ENCODE data around the gene ACTL10. TPM values are rescaled to one million over a fixed set of nuclear protein-coding genes. Genes with fewer than 3 reads are reported as not detected.

The ACTL10 gene
- polyA plus RNA-seq, 1 experiment, result 0.67 TPM

- ChIA-PET CTCF (interaction anchor here (0.6 to 3.3 kb wide), 35 partner anchors 8 to 767 kb away, joined by 3 to 21 read pairs (median 3); partner anchors contain the start of genes CBFA2T2, CDK5RAP1 and SNTA1), POLR2A (no interaction called here)
- Histone ChIP-seq H3K4me3 (ENCODE audit: low read depth, low read length) (peak overlapping the region; percentile 46), H3K27me3 (ENCODE audit: control insufficient read depth, insufficient read depth, low read length) (no peaks in the 10 kb centered on the region), H3K36me3 (ENCODE audit: control insufficient read depth, insufficient read depth, low read length) (peaks cover 6% of the 10 kb centered on the region)
- DNase-seq (ENCODE audit: low read depth), result no peak
- peak; percentile 95 for TF ChIP-seq CTCF (IDR thresholded peaks at IDR 0.05; ENCODE audit: insufficient read depth, low read depth, low read length)
Measured at GRCh38 chr20:33667676-33668465, 1.1 kb downstream of the ACTL10 start.

GRCh38 chr20:33668466-33669155 is 1.9 kb downstream of the ACTL10 start:
- POLR2A ChIA-PET, result no interaction called here
- H3K4me3 ChIP-seq (ENCODE audit: low read depth, low read length), result no peak overlapping the region
- H3K36me3 ChIP-seq (ENCODE audit: control insufficient read depth, insufficient read depth, low read length), result peaks cover 6% of the 10 kb centered on the region
- no peak for DNase-seq (ENCODE audit: low read depth)
- no peaks in the 10 kb centered on the region for H3K27me3 ChIP-seq (ENCODE audit: control insufficient read depth, insufficient read depth, low read length)
- no peak for TF ChIP-seq CTCF (IDR thresholded peaks at IDR 0.05; ENCODE audit: insufficient read depth, low read depth, low read length)
- CTCF ChIA-PET, result interaction anchor here (0.6 to 3.3 kb wide), 26 partner anchors 7 to 768 kb away, joined by 3 to 21 read pairs (median 3); partner anchors contain the start of genes CBFA2T2, CDK5RAP1 and SNTA1

- no peak overlapping the region for H3K4me3 ChIP-seq (ENCODE audit: low read depth, low read length)
- no peaks in the 10 kb centered on the region for H3K27me3 ChIP-seq (ENCODE audit: control insufficient read depth, insufficient read depth, low read length)
- CTCF ChIA-PET, result interaction anchor here (0.6 to 3.3 kb wide), 9 partner anchors 11 to 315 kb away, joined by 3 to 21 read pairs (median 7); no protein-coding TSS in a partner anchor
- peaks cover 6% of the 10 kb centered on the region for H3K36me3 ChIP-seq (ENCODE audit: control insufficient read depth, insufficient read depth, low read length)
- POLR2A ChIA-PET, result no interaction called here
- DNase-seq (ENCODE audit: low read depth), result no peak
- TF ChIP-seq CTCF (IDR thresholded peaks at IDR 0.05; ENCODE audit: insufficient read depth, low read depth, low read length), result no peak
Measured at GRCh38 chr20:33669224-33669623, 2.5 kb downstream of the ACTL10 start.

GRCh38 chr20:33669873-33670640 is 3.3 kb downstream of the ACTL10 start:
- CTCF ChIA-PET, result interaction anchor here (0.8 to 1.5 kb wide), 2 partner anchors 208 to 213 kb away, joined by 4 to 5 read pairs; no protein-coding TSS in a partner anchor
- H3K4me3 ChIP-seq (ENCODE audit: low read depth, low read length), result no peak overlapping the region
- no peak for DNase-seq (ENCODE audit: low read depth)
- no peaks in the 10 kb centered on the region for H3K27me3 ChIP-seq (ENCODE audit: control insufficient read depth, insufficient read depth, low read length)
- TF ChIP-seq CTCF (IDR thresholded peaks at IDR 0.05; ENCODE audit: insufficient read depth, low read depth, low read length), result no peak
- H3K36me3 ChIP-seq (ENCODE audit: control insufficient read depth, insufficient read depth, low read length), result peaks cover 6% of the 10 kb centered on the region
- POLR2A ChIA-PET, result no interaction called here
